Umbilical cord (tissue), 2 donors: ENCODE results near the gene HOXD3. TPM values are rescaled to one million over a fixed set of nuclear protein-coding genes. Genes with fewer than 3 reads are reported as not detected.

Source experiments
- DNase-seq: peaks from one replicate; pipeline ENCODE4 v3.0.0-alpha.2; 2015; ENCODE audit warnings: low spot score
- total RNA-seq: library from RNA; depleted of rRNA; stranded (reverse); fragments of >200 nt; gene quantifications from one replicate; pipeline ENCODE4 v1.2.3, GENCODE V29; 2014; ENCODE audit warnings: low replicate concordance; ENCODE audit not compliant: insufficient read depth

Gene HOXD3
- total RNA-seq, 1 donor from 2014 or later = not detected

- no peak for DNase-seq
Measured at GRCh38 chr2:176121190-176122051, 35.7 kb upstream of the HOXD3 start.

- no peak for DNase-seq
Measured at GRCh38 chr2:176122052-176122682, 34.9 kb upstream of the HOXD3 start.

GRCh38 chr2:176122683-176123410 is 34.3 kb upstream of the HOXD3 start, which contains the start of gene HOXD9:
Gene HOXD9 (plus strand): TSS chr2:176122719. CDS start chr2:176122769, 50 bp downstream.
- DNase-seq = no peak

- DNase-seq = no peak
Measured at GRCh38 chr2:176123411-176124109, 33.5 kb upstream of the HOXD3 start.

GRCh38 chr2:176124110-176124946 is 32.8 kb upstream of the HOXD3 start:
- no peak for DNase-seq

- DNase-seq = no peak
Measured at GRCh38 chr2:176124947-176125771, 31.9 kb upstream of the HOXD3 start.

- no peak for DNase-seq
Measured at GRCh38 chr2:176125772-176126054, 31.4 kb upstream of the HOXD3 start.

GRCh38 chr2:176126929-176127773 is 30.0 kb upstream of the HOXD3 start:
- peak; percentile 73 for DNase-seq

- DNase-seq = no peak
Measured at GRCh38 chr2:176127774-176128072, 29.4 kb upstream of the HOXD3 start.

GRCh38 chr2:176128172-176128981 is 28.7 kb upstream of the HOXD3 start:
- peak; percentile 51 for DNase-seq

- peak; percentile 70 for DNase-seq
Measured at GRCh38 chr2:176128982-176129796, 27.9 kb upstream of the HOXD3 start, which contains the start of gene HOXD8. Gene HOXD8 (plus strand): TSS chr2:176129705. CDS start chr2:176130367, 662 bp downstream.

- no peak for DNase-seq
Measured at GRCh38 chr2:176129813-176130146, 27.3 kb upstream of the HOXD3 start.

- DNase-seq = no peak
Measured at GRCh38 chr2:176130147-176130956, 26.8 kb upstream of the HOXD3 start.

- no peak for DNase-seq
Measured at GRCh38 chr2:176130957-176131847, 25.9 kb upstream of the HOXD3 start.

GRCh38 chr2:176131848-176132158 is 25.3 kb upstream of the HOXD3 start:
- DNase-seq = no peak
